GM04503 (cell line): ENCODE results near the gene NUDT7.

Source experiments
- DNase-seq: peaks from one replicate; pipeline ENCODE4 v3.0.0-alpha.2; 2012; ENCODE audit warnings: low read depth

Gene NUDT7

DNA sequence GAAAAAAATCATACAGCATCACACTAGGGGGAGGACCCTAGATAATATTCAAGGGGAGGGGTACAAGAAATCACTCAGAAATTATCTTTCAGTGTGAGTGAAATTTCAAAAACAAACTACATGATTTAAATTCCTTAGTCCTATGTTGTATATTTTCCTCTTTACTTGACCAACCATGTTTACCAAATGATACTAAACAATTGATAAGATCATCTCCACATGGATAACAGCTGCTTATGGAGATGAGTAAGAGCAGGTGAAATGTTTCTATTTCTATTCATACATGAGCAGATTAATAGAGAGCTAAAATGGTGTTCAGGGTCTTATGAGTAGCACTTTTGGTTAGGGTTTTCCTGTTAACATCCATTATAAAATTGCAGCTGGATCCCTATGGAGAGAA lies 58.8 kb downstream of the NUDT7 start:
- DNase-seq, result no peak

DNA sequence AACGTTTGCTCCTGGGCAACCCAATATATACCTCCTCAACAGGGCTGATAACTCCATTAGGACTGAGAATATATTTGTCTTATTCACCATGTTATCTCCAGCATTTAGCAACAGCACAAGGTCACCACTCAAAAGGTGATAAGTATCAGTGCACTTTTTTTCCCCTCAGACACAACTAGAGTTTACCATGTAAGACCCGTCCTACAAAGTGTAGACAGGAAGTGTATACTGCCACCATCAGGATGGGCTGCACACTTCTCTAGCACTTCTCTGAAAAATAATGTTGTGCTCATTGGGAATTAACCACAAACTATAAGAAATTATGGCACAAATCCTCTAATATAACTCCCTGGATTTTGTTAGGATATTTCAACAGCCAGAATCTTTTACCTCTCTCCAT lies 60.4 kb downstream of the NUDT7 start:
- DNase-seq, result no peak

DNA sequence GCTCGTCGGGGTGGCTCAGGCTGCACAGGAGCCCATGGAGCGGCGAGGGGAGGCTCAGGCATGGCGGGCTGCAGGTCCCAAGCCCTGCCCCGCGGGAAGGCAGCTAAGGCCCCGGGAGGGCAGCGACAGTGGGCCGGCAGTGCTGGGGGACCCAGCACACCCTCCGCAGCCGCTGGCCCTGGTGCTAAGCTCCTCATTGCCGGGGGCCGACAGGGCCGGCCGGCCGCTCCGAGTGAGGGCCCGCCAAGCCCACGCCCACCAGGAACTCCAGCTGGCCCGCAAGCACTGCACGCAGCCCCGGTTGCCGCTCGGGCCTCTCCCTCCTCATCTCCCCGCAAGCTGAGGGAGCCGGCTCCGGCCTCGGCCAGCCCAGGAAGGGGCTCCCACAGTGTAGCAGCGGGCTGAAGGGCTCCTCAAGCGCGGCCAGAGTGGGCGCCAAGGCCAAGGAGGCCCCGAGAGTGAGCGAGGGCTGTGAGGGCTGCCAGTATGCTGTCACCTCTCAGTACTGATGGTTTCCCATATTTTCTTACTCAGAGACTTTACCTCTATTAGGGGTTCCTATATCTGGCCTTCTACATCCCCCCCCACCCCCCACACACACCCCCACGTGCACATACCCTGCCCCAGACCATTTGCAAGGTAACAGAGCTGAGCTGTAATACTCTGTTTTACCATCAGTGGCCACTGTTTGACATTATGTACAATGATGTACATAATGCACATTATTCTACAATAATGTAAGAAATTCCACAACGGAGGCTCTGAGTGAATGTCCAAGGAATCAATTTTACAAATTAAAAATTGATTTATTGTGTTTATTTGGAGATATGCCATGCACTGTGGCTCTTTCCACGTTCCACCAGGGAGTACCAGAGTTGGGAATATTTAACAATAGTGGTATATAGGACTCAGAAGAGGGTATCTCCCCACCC lies 62.4 kb downstream of the NUDT7 start:
- no peak for DNase-seq

DNA sequence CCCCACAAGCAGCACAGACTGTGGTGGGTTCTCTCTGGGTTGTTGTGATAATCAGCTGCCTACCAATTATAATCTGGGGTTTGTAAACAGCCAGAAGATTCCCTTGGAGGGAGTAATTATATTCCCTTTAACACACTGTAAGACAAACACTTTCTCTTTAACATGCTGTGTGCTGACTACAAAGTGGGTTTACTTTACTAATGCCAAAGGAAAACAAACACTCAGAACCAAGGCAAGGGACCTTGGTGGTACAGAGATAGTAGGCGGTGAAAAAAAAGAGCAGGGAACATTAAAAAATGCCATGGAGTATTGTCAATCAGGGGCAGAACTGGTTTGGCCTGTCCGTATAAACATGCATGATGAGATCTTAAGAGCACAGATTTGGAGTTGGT lies 63.1 kb downstream of the NUDT7 start:
- DNase-seq, result no peak

DNA sequence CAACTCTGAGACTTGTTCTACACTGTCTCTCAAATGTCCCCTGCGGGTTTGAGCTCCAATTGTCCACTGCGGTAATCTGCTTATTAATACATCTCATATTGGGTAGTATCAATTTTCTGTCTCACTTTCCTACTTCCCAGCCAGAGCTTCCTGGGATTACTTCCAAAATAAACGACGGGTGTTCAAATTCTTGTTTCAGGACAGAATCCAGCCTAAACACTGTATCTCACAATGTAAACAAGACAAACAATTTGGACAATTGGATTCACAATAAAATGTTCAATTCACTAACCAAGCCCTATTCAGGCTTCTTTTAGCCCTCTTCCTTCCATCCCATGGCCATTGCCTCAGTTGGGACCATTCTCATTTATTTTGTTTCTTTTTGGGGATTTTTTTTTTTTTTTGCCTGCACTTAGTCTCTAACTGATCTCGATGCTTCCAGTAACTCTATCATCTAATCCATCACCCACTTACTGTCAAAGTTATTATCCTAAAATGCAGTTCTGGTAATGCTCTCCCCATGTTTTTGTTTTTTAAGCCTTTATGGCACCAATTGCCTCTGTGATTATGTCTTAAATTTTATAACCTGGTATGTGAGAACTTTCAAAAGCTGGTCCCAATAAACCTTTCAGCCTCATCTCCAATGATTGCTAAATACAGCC lies 64.0 kb downstream of the NUDT7 start:
- no peak for DNase-seq

DNA sequence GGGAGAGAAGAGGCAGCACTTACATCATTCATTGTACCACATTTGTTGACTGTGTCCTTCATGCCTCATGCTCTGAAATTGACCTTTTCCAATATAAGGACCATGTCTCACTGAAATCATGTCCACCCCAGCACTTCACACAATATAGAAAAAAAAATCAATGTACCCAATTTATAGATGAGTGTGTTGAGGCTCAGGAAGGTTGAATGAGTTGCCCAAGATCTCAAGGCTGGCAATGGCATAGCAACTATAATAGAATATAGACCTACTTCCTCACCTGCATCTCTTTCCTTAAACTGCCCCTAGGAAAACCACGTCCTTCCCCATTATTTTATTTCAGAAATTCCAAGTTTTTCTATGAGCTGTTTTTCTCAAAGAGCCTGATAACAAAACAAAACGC lies 65.1 kb downstream of the NUDT7 start:
- no peak for DNase-seq

DNA sequence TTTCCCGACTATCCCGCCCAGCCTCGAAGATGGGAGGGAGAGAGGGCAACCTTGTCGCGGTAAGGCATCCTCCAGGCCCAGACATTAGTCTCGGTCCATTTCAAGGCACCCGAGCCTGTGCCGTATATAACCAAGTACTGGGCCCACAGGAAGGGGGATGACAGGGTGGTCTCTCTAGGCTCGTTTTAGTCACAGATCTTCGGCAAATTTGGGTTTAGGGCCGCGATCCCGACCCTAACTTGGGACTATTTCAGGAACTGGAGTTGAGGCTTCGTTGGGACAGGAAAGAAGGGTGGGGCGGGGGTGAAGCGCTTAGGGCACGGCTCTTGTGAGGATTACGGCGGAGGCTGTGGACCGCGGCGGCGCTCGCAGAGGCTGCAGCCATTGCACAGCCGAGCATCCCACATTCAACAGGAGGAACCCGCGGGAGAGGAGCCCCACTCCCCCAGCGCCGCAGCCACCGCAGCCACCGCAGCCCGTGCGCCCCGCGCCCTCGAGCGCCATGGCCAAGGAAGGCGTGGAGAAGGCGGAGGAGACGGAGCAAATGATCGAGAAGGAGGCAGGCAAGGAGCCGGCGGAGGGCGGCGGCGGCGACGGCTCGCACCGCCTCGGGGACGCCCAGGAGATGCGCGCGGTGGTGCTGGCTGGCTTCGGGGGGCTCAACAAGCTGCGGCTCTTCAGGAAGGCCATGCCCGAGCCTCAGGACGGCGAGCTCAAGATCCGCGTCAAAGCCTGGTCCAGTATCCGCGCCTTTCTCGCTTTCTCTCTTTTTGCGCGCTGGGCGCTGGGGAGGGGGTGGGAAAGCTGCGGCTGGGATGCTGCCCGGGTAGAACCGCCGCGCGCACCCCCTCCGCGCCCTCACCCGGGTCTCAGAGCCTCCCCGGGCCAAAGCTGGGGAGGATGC lies 66.1 kb downstream of the NUDT7 start, which contains the start of gene VAT1L:
Gene VAT1L (plus strand): TSS at position 384 of the 904 bp plus-strand sequence. CDS start 119 bp downstream, at position 503.
- peak; percentile 13 for DNase-seq

DNA sequence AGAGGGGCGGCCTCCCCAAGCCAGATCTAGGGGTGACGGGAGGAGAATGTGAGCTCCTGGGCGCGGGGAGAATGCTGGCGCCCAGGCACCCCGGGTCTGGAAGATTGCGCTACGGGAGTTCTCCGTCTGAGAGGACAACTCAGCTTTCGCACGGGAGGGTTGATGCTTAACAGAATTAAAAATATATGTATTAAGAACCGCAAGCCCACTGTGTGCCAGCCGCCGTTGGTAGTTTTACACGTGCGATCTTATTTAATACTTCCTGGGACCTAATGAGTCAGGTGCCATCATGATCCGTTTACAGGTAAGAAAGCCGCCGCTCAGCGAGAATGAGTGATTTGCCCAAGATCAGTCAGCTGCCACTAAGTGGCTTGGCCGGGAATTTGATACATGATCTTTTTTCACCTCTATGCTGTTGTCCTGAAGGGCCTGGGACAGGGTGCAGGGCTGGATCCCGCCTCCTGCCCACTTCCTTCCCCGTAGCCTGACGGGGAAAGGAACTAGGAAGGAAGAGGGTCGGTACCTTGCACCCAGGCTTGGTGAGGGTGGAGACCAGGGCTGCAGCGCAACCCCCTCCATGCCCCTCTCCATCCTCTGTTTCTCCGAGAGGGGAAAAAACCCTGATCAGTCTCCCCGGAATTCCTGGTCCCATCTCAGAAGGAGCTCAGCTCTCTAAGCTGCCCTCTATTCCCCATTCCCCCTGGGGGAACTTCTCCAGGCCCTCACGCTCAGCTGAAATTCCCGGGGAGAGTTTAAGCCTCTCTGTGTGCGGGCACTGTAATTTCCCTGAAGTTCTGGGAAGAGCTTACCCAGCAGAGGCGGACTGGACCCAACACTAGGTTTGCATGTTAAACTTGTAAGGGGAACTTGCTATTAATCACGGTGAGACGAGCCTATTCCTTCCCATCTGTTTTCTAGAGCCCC lies 67.0 kb downstream of the NUDT7 start:
- DNase-seq, result no peak

DNA sequence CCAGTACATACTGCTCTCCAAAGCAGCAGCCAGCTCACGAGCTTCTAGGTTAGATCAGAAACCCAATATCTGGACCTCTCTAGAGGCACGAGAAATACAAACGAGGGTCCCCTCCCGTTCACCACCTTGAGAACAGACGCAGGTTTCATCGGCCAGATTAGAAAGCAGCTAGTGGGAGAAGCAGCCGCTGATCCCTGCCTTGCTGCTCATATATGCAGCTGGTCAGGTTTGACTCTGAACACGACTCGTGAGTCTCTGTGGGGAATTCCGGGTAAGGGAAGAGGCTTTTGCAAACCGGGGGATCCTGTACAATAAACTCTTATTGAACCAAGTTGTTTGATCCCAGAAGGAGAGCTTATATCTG lies 67.7 kb downstream of the NUDT7 start:
- DNase-seq, result no peak

DNA sequence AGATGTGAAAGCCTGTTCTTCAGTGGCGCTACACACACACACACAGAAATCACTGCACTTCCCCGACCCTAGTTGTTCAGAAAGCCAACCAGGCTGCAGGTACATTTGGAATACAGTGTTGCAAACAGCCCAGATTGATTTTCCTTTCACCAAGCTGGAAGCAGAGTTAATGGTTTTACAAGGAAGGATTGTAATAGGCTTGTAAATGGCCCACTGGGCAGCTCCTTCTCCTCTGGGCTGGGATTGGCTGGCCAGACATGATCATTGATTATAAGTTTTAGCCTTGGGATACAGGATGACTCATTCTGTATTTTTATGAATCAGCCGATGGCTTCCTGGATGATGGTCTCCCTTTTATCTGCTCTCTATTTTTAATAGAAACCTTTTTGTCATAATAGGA lies 68.6 kb downstream of the NUDT7 start:
- DNase-seq, result no peak
